GM23248 (cell line): ENCODE results near the gene ADGRA3. TPM values are rescaled to one million over a fixed set of nuclear protein-coding genes. Genes with fewer than 3 reads are reported as not detected.

Experiments used
- DNase-seq: peaks from one replicate; pipeline ENCODE4 v3.0.0-alpha.2; 2015
- H2AFZ ChIP-seq: fragments of 200-600 bp; sonication (generic); 2 replicates; pipeline ENCODE4 v1.6.1; 2016; ENCODE audit warnings: antibody characterized with exemption
- H3F3A ChIP-seq: fragments of 200-600 bp; sonication (generic); 2 replicates; pipeline ENCODE4 v1.6.1; 2016; ENCODE audit warnings: mild to moderate bottlenecking, antibody characterized with exemption, mixed run types; ENCODE audit not compliant: insufficient read depth
- H3K27ac ChIP-seq: fragments of 200-600 bp; sonication (generic); 2 replicates; pipeline ENCODE4 v1.5.1; 2016; ENCODE audit warnings: mild to moderate bottlenecking
- H3K27me3 ChIP-seq: fragments of 200-600 bp; sonication (generic); replicated peaks from 2 replicates; pipeline ENCODE4 v1.6.1; 2016; ENCODE audit warnings: mild to moderate bottlenecking; ENCODE audit not compliant: insufficient read depth
- H3K36me3 ChIP-seq: fragments of 200-600 bp; sonication (generic); 2 replicates; pipeline ENCODE4 v1.6.1; 2016; ENCODE audit warnings: low read depth, mild to moderate bottlenecking
- H3K4me1 ChIP-seq: fragments of 200-600 bp; sonication (generic); 2 replicates; pipeline ENCODE4 v1.6.1; 2016; ENCODE audit warnings: mild to moderate bottlenecking; ENCODE audit not compliant: insufficient read depth
- H3K4me2 ChIP-seq: fragments of 200-600 bp; sonication (generic); one replicate; pipeline ENCODE4 v1.6.1; 2016; ENCODE audit warnings: mild to moderate bottlenecking; ENCODE audit not compliant: unreplicated experiment
- H3K4me3 ChIP-seq: fragments of 200-600 bp; sonication (generic); 2 replicates; pipeline ENCODE4 v1.5.1; 2016; ENCODE audit warnings: mild to moderate bottlenecking
- H3K79me2 ChIP-seq: fragments of 200-600 bp; sonication (generic); 2 replicates; pipeline ENCODE4 v1.6.1; 2016; ENCODE audit warnings: mild to moderate bottlenecking; ENCODE audit not compliant: insufficient read depth
- H3K9ac ChIP-seq: fragments of 200-600 bp; sonication (generic); 2 replicates; pipeline ENCODE4 v1.6.1; 2016; ENCODE audit warnings: mild to moderate bottlenecking
- H3K9me2 ChIP-seq: fragments of 200-600 bp; sonication (generic); 2 replicates; pipeline ENCODE4 v1.6.1; 2016; ENCODE audit warnings: mixed run types, mild to moderate bottlenecking, moderate library complexity; ENCODE audit not compliant: insufficient read depth
- H3K9me3 ChIP-seq: fragments of 200-600 bp; sonication (generic); one replicate; pipeline ENCODE4 v1.6.1; 2017; ENCODE audit warnings: low read depth
- H4K20me1 ChIP-seq: fragments of 200-600 bp; sonication (generic); 2 replicates; pipeline ENCODE4 v1.6.0; 2016; ENCODE audit not compliant: insufficient read depth
- EZH2 ChIP-seq: fragments of 200-600 bp; sonication (generic); IDR thresholded peaks from 2 replicates; pipeline ENCODE4 v1.6.1; 2018; ENCODE audit warnings: antibody characterized with exemption, mild to moderate bottlenecking; ENCODE audit not compliant: insufficient read depth, poor library complexity, severe bottlenecking
- EZH2phosphoT487 ChIP-seq: fragments of 200-600 bp; sonication (generic); IDR thresholded peaks from 2 replicates; pipeline ENCODE4 v1.6.1; 2018; ENCODE audit warnings: antibody characterized with exemption, moderate library complexity, mild to moderate bottlenecking, low read depth; ENCODE audit not compliant: insufficient read depth
- WGBS, 2 experiments: methylation state at CpG; one replicate each; pipeline ENCODE4 v1.1.6; 2015 to 2017; ENCODE audit warnings: low lambda C conversion rate in 2 of 2, low coverage in 1 of 2; ENCODE audit errors: missing lambda C conversion rate in 2 of 2; 5-methylcytosine and 5-hydroxymethylcytosine counted together
- in situ Hi-C: fragments of 300-500 bp; cut with MboI; formaldehyde crosslinking; loops from 2 replicates; pipeline ENCODE4 v1.15.0; 2020
- polyA plus RNA-seq: library from polyadenylated mRNA; unstranded; fragments of >200 nt; fragmentation: Nextera tagmentation; extraction: Ambion mirVana; gene quantifications from 2 replicates; pipeline ENCODE4 v1.2.1, GENCODE V29; 2016
- total RNA-seq: library from RNA; depleted of rRNA; stranded (reverse); fragments of >200 nt; shearing (Covaris generic); gene quantifications from 2 replicates; pipeline ENCODE4 v1.2.3, GENCODE V29; 2014

ADGRA3 gene
- total and polyA plus RNA-seq, 2 experiments from 2014 or later: 1.1 to 7.8 TPM

DNA sequence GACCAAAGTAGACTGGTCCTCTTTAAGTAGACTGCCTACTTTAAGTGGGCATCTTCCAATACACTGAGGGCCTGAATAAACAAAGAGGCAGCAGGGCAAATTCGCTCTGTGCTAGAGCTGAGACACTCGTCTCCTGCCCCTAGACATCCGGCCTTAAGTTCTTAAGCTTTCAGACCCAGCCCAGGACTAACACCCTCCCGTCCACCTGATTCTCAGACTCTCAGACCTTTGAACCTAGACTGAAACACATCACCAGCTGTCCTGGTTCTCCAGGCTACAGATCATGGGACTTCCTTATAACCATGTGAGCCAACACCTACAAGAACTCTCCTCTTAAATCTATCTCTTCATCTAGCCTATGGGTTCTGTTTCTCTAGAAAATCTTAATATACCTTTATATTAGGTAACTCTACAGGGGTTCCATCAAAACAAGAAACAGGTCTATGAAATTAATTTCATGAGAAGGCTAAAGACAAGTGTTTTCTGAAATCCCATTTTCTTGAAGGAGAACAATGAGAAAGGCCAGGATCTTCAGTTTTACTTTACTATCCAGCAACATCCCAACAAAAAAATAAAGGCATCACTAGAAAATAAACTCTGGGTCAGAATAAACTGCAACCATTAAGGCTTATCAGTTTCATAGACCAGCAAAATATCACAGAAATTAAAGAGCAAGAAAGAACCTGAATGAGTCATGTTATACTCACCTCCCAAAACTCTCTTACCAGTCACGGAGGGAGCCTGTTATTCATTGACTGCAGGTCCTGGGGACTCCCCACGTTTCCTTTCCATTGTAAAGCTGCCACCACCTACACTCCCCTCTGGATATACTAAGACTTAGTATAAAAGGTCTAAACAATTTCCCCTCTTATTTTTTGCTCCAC lies 14.8 kb downstream of the ADGRA3 start:
- Histone ChIP-seq H3K79me2 (peaks cover 16% of the 10 kb centered on the region; the same call in 1 of the 2 replicates), H3K27ac (no peak overlapping the region), H3K9ac (no peak overlapping the region), H3K27me3 (no peaks in the 10 kb centered on the region), H3K4me2 (peak overlapping the region; percentile 34), H2AFZ (no peak overlapping the region), H3K9me3 (no peaks in the 10 kb centered on the region), H3K4me3 (no peak overlapping the region), H4K20me1 (no peaks in the 10 kb centered on the region), H3K36me3 (no peaks in the 10 kb centered on the region), H3F3A (peaks cover 7% of the 10 kb centered on the region; the same call in 1 of the 2 replicates), H3K9me2 (no peaks in the 10 kb centered on the region), H3K4me1 (no peaks in the 10 kb centered on the region)
- TF ChIP-seq EZH2phosphoT487: no peak
- no peak for TF ChIP-seq EZH2
- WGBS, 2 experiments: 61 to 65% methylated on average over 6 of the region's 6 CpGs
- in situ Hi-C loops: no loop called here
- DNase-seq: peak; percentile 85

DNA sequence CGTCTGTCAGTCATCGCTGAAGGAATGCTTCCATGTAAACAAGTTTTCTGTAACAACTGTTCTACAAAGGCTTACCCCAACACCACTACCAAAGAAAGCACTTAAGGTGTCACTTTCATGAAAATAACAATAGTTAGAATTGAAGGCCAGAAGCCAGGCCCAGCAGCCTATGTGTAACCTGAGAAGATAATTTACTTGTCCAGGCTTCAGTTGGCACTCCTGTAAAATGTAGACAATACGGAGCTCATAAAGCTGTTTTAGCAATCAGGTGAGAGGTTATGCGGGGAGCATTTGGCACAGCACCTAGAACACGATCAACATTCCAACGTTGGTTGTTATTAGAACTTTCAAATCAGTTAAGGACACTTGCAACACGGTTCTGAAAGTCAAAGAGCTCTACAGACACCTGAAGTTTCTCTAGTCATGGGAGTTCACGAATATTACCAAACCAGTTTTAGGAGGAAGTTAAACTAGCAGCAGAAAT lies 15.7 kb downstream of the ADGRA3 start:
- Histone ChIP-seq H3K9ac (no peak overlapping the region), H4K20me1 (no peaks in the 10 kb centered on the region), H3K4me1 (no peaks in the 10 kb centered on the region), H3K9me2 (no peaks in the 10 kb centered on the region), H3K4me3 (no peak overlapping the region), H3K27ac (no peak overlapping the region), H3K9me3 (no peaks in the 10 kb centered on the region), H3K79me2 (peaks cover 7% of the 10 kb centered on the region; the same call in 1 of the 2 replicates), H2AFZ (no peak overlapping the region), H3K36me3 (no peaks in the 10 kb centered on the region), H3F3A (peaks cover 7% of the 10 kb centered on the region; the same call in 1 of the 2 replicates), H3K4me2 (no peak overlapping the region), H3K27me3 (no peaks in the 10 kb centered on the region)
- in situ Hi-C loops: no loop called here
- no peak for TF ChIP-seq EZH2phosphoT487
- TF ChIP-seq EZH2: no peak
- DNase-seq: no peak
- 81 to 84% methylated on average over 8 of the region's 8 CpGs for WGBS, 2 experiments

DNA sequence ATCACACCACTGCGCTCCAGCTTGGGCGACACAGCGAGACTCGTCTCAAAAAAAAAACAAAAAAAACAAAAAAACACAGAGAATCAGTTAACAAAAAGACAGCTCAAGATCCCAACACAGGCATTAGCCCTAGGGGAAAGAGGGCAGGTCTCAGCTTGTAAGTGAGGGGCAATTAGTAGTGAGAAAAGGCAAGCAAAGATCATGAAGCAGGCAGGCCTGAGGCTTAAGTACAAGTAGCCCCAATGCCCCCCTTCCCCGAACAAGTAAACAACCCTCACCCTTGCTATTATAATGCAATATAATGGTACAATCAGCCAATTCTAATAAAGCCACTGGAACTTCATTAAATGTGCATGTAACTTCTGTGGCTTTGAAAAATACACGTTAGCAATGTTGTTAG lies 17.0 kb downstream of the ADGRA3 start:
- Histone ChIP-seq H3K27me3 (no peaks in the 10 kb centered on the region), H4K20me1 (no peaks in the 10 kb centered on the region), H3K4me3 (no peak overlapping the region), H3K27ac (no peak overlapping the region), H3K9me2 (no peaks in the 10 kb centered on the region), H3K79me2 (no peaks in the 10 kb centered on the region), H3K4me1 (no peaks in the 10 kb centered on the region), H3K36me3 (no peaks in the 10 kb centered on the region), H3K4me2 (no peak overlapping the region), H2AFZ (no peak overlapping the region), H3K9ac (no peak overlapping the region), H3F3A (peaks cover 7% of the 10 kb centered on the region; the same call in 1 of the 2 replicates), H3K9me3 (no peaks in the 10 kb centered on the region)
- no peak for TF ChIP-seq EZH2phosphoT487
- TF ChIP-seq EZH2: no peak
- WGBS, 2 experiments: 90 to 92% methylated on average over 6 of the region's 6 CpGs
- no peak for DNase-seq
- in situ Hi-C loops: no loop called here

DNA sequence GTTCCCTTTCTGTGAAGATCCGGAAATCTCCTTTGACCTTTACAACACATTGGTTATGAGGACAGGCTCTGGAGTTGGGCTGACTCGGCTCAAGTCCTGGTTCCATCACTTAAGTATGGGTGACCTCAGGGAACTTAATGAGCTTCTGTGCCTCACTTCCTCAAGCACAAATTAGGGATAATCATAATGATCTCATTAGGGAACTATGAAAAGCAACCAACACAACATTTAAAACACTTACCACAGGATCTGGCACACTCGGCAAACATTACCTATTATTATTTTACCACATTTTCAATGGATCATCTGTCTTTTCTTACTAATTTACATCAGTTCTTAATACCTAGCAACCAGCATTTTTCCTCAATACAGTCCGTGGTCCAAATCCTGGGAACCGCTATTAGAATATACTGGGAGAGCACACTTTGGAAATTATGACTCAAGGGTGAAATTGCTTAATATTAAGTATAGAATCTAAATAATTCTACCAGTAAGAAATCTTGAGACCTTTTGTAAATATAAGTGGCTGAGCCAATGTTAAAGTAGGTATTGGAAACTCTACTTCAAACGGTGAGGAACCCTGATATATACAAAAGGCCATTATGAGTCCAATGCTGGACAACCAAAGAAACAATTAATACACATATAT lies 19.6 kb downstream of the ADGRA3 start:
- TF ChIP-seq EZH2 (no peak), EZH2phosphoT487 (no peak)
- H3K36me3 ChIP-seq: no peaks in the 10 kb centered on the region
- no peak overlapping the region for H3K4me3 ChIP-seq
- H4K20me1 ChIP-seq: no peaks in the 10 kb centered on the region
- no peaks in the 10 kb centered on the region for H3K27me3 ChIP-seq
- no peak overlapping the region for H3K9ac ChIP-seq
- H2AFZ ChIP-seq: no peak overlapping the region
- in situ Hi-C loops: no loop called here
- H3K9me3 ChIP-seq: no peaks in the 10 kb centered on the region
- H3K9me2 ChIP-seq: no peaks in the 10 kb centered on the region
- H3F3A ChIP-seq: peaks cover 5% of the 10 kb centered on the region; the same call in 1 of the 2 replicates
- 69 to 79% methylated on average over 6 of the region's 6 CpGs for WGBS, 2 experiments
- DNase-seq: peak; percentile 32
- H3K4me2 ChIP-seq: no peak overlapping the region
- no peaks in the 10 kb centered on the region for H3K79me2 ChIP-seq
- H3K27ac ChIP-seq: no peak overlapping the region
- H3K4me1 ChIP-seq: no peaks in the 10 kb centered on the region
